ENCODE results near the gene TRIM7.

DNA sequence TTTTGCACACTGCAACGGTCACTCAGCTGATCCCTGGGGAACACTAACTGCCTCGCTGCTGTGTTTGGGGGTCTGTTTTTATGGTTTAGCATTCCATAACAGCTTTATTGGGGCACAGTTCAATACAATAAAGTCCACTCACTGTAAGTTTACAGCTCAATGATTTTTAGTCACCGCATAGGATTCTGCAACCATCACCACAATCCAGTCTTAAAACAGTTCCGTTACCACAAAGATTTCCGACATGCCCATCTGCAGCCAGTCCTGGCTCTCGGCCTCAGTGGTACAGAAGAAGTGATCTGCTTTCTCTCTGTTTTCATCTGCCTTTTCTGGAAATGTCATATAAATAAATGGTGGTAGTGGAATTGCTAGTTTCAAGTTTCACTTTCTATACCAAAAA is 34.0 kb downstream of the TRIM7 start:
- TF ChIP-seq CTCF (IDR thresholded peaks at IDR 0.05), result no peak
- TF ChIP-seq POLR2A (IDR thresholded peaks at IDR 0.05), result no peak

Data from body of pancreas (tissue), 4 donors.